ENCODE measurements around the gene TTYH3.

TTYH3 gene

GRCh38 chr7:2660359-2661095, 28.7 kb downstream of the TTYH3 start:
- Histone ChIP-seq H3K79me2 (ENCODE audit: control insufficient read depth, low read length) (no peaks in the 10 kb centered on the region), H3K4me3 (ENCODE audit: low read length) (no peak overlapping the region), H3K4me2 (ENCODE audit: low read length) (no peak overlapping the region), H3K36me3 (ENCODE audit: control insufficient read depth, low read length) (no peaks in the 10 kb centered on the region), H4K20me1 (ENCODE audit: control insufficient read depth, insufficient read depth, low read depth, low read length) (no peaks in the 10 kb centered on the region), H3F3A (ENCODE audit: control insufficient read depth, insufficient read depth) (no peaks in the 10 kb centered on the region), H3K4me1 (ENCODE audit: control insufficient read depth, low read length) (no peaks in the 10 kb centered on the region), H3K9me3 (ENCODE audit: control insufficient read depth, insufficient read depth, low read length) (no peaks in the 10 kb centered on the region), H3K27ac (ENCODE audit: low read depth, low read length) (no peak overlapping the region), H3K27me3 (ENCODE audit: control insufficient read depth, low read length) (no peaks in the 10 kb centered on the region), H3K9me2 (replicated peaks; ENCODE audit: control insufficient read depth, low read length) (no peaks in the 10 kb centered on the region)
- TF ChIP-seq, protein P1, sequence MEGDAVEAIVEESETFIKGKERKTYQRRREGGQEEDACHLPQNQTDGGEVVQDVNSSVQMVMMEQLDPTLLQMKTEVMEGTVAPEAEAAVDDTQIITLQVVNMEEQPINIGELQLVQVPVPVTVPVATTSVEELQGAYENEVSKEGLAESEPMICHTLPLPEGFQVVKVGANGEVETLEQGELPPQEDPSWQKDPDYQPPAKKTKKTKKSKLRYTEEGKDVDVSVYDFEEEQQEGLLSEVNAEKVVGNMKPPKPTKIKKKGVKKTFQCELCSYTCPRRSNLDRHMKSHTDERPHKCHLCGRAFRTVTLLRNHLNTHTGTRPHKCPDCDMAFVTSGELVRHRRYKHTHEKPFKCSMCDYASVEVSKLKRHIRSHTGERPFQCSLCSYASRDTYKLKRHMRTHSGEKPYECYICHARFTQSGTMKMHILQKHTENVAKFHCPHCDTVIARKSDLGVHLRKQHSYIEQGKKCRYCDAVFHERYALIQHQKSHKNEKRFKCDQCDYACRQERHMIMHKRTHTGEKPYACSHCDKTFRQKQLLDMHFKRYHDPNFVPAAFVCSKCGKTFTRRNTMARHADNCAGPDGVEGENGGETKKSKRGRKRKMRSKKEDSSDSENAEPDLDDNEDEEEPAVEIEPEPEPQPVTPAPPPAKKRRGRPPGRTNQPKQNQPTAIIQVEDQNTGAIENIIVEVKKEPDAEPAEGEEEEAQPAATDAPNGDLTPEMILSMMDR (IDR thresholded peaks at IDR 0.05; ENCODE audit: low read depth, low read length, poor library complexity, severe bottlenecking): peak; percentile 83
- TF ChIP-seq EZH2phosphoT487 (IDR thresholded peaks at IDR 0.05; ENCODE audit: borderline replicate concordance, low read length): no peak

DNA sequence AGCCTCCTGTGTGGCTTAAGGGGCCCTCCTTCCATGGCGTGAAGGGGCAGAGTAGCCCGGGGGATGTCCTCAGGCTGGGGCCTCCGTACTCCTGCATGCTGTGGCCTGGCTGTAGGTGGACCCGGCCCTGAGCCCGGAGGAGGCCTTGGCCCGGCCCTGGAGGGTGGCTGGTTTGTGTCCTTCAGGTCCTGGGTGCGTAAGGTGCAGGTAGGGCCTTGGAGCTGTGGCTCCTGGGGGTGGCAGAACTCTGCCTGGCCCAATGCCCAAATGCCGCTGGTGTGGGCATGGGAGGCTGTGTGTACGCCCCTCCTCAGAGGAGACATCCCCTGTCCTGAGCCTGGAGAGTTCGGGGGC, 29.3 kb downstream of the TTYH3 start:
- H3K4me3 ChIP-seq (ENCODE audit: low read length): no peak overlapping the region
- H4K20me1 ChIP-seq (ENCODE audit: control insufficient read depth, insufficient read depth, low read depth, low read length): no peaks in the 10 kb centered on the region
- no peak overlapping the region for H3K27ac ChIP-seq (ENCODE audit: low read depth, low read length)
- no peaks in the 10 kb centered on the region for H3F3A ChIP-seq (ENCODE audit: control insufficient read depth, insufficient read depth)
- no peaks in the 10 kb centered on the region for H3K27me3 ChIP-seq (ENCODE audit: control insufficient read depth, low read length)
- H3K9me3 ChIP-seq (ENCODE audit: control insufficient read depth, insufficient read depth, low read length): no peaks in the 10 kb centered on the region
- H3K4me2 ChIP-seq (ENCODE audit: low read length): no peak overlapping the region
- H3K4me1 ChIP-seq (ENCODE audit: control insufficient read depth, low read length): no peaks in the 10 kb centered on the region
- H3K36me3 ChIP-seq (ENCODE audit: control insufficient read depth, low read length): no peaks in the 10 kb centered on the region
- H3K9me2 ChIP-seq (replicated peaks; ENCODE audit: control insufficient read depth, low read length): no peaks in the 10 kb centered on the region
- no peak for TF ChIP-seq EZH2phosphoT487 (IDR thresholded peaks at IDR 0.05; ENCODE audit: borderline replicate concordance, low read length)
- TF ChIP-seq, protein P1 (IDR thresholded peaks at IDR 0.05; ENCODE audit: low read depth, low read length, poor library complexity, severe bottlenecking): peak; percentile 34
- H3K79me2 ChIP-seq (ENCODE audit: control insufficient read depth, low read length): no peaks in the 10 kb centered on the region

DNA sequence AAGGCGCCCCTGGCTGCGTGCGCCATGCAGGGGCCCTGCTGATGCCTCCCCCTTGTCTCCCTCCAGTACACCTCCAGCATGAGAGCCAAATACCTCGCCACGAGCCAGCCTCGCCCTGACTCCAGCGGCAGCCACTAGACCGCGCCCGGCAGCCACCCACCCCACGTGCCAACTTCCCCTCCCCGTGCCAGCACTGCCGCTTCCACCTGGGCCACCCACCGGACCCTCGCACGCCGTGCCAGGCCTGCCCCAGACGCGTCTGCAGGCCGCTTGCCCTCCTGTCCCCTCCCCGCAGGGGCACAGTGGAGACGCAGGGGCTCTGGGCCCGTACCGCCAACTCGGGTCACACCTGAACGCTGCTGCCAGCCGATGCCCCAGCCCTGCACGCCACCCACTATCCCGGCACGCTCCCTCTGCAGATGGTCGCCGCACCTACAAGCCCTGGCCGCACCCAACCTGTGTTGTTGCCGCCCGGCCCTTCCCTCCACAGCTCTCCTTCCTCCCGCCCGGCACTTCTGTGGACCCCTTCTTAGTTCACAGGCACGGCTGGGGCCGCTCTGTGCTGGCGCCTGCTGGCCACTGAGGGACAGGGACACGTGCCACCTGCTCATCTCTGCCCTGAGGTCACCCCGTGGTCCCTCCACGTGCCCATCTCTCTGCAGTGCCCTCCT, 30.0 kb downstream of the TTYH3 start:
- Histone ChIP-seq H4K20me1 (ENCODE audit: control insufficient read depth, insufficient read depth, low read depth, low read length) (no peaks in the 10 kb centered on the region), H3K27me3 (ENCODE audit: control insufficient read depth, low read length) (peaks cover 2% of the 10 kb centered on the region), H3K36me3 (ENCODE audit: control insufficient read depth, low read length) (no peaks in the 10 kb centered on the region), H3K9me2 (replicated peaks; ENCODE audit: control insufficient read depth, low read length) (no peaks in the 10 kb centered on the region), H3K4me2 (ENCODE audit: low read length) (no peak overlapping the region), H3K4me1 (ENCODE audit: control insufficient read depth, low read length) (no peaks in the 10 kb centered on the region), H3K27ac (ENCODE audit: low read depth, low read length) (no peak overlapping the region), H3F3A (ENCODE audit: control insufficient read depth, insufficient read depth) (no peaks in the 10 kb centered on the region), H3K79me2 (ENCODE audit: control insufficient read depth, low read length) (no peaks in the 10 kb centered on the region), H3K9me3 (ENCODE audit: control insufficient read depth, insufficient read depth, low read length) (no peaks in the 10 kb centered on the region), H3K4me3 (ENCODE audit: low read length) (no peak overlapping the region)
- no peak for TF ChIP-seq EZH2phosphoT487 (IDR thresholded peaks at IDR 0.05; ENCODE audit: borderline replicate concordance, low read length)
- TF ChIP-seq, protein P1 (IDR thresholded peaks at IDR 0.05; ENCODE audit: low read depth, low read length, poor library complexity, severe bottlenecking): no peak

Data from DOHH2 (cell line).